SU-DHL-6 (cell line): ENCODE results near the gene ST6GAL2.

Source experiments
- H2AFZ ChIP-seq: fragments of 200-600 bp; sonication (generic); 2 replicates; pipeline ENCODE4 v1.6.1; 2014; ENCODE audit warnings: low read depth, mild to moderate bottlenecking, moderate library complexity, mixed read lengths, antibody characterized with exemption, low read length; ENCODE audit not compliant: severe bottlenecking
- H3F3A ChIP-seq: fragments of 200-600 bp; shearing (Covaris generic); 2 replicates; pipeline ENCODE4 v1.6.0; 2016; ENCODE audit warnings: antibody characterized with exemption, mild to moderate bottlenecking; ENCODE audit not compliant: insufficient read depth
- H3K27ac ChIP-seq: fragments of 200-600 bp; sonication (generic); 2 replicates; pipeline ENCODE4 v1.5.1; 2016; ENCODE audit warnings: low read depth, mild to moderate bottlenecking, low read length, moderate library complexity, mixed read lengths
- H3K27me3 ChIP-seq: fragments of 200-600 bp; sonication (generic), shearing (Covaris generic); 2 replicates; pipeline ENCODE4 v1.6.0; 2014; ENCODE audit warnings: mild to moderate bottlenecking, low read length
- H3K36me3 ChIP-seq: fragments of 200-600 bp; sonication (generic); 2 replicates; pipeline ENCODE4 v1.6.1; 2014; ENCODE audit warnings: mild to moderate bottlenecking, low read length, mixed read lengths
- H3K4me2 ChIP-seq: fragments of 300-600, 200-600 bp; shearing (Covaris generic), sonication (generic); 2 replicates; pipeline ENCODE4 v1.6.0; 2014; ENCODE audit warnings: low read length, low read depth, mild to moderate bottlenecking; ENCODE audit not compliant: poor library complexity, severe bottlenecking
- H3K4me3 ChIP-seq: fragments of 200-600 bp; sonication (generic); 2 replicates; pipeline ENCODE4 v1.5.1; 2014; ENCODE audit warnings: antibody characterized with exemption, low read length, mild to moderate bottlenecking, mixed read lengths; ENCODE audit not compliant: insufficient read depth, poor library complexity, severe bottlenecking
- H3K79me2 ChIP-seq: fragments of 200-600 bp; sonication (generic); 2 replicates; pipeline ENCODE4 v1.6.1; 2014; ENCODE audit warnings: mild to moderate bottlenecking, low read length, moderate library complexity; ENCODE audit not compliant: insufficient read depth
- H3K9ac ChIP-seq: fragments of 200-600 bp; sonication (generic); 2 replicates; pipeline ENCODE4 v1.7.0; 2014; ENCODE audit warnings: mild to moderate bottlenecking, low read length
- H3K9me2 ChIP-seq: fragments of 200-600 bp; sonication (generic); replicated peaks from 2 replicates; pipeline ENCODE4 v1.6.1; 2014; ENCODE audit warnings: low read length; ENCODE audit not compliant: insufficient read depth
- H3K9me3 ChIP-seq: fragments of 200-600 bp; sonication (generic); 2 replicates; pipeline ENCODE4 v1.6.1; 2014; ENCODE audit warnings: low read length, mixed read lengths; ENCODE audit not compliant: insufficient read depth
- H4K20me1 ChIP-seq: fragments of 200-600 bp; sonication (generic); 2 replicates; pipeline ENCODE4 v1.6.1; 2014; ENCODE audit warnings: low read depth, mild to moderate bottlenecking, antibody characterized with exemption, low read length, moderate library complexity, mixed read lengths
- CTCF ChIP-seq: fragments of 200-600 bp; sonication (generic); IDR thresholded peaks from one replicate; pipeline ENCODE4 v1.5.1; 2017; ENCODE audit warnings: antibody characterized with exemption, mild to moderate bottlenecking, low read length, moderate library complexity; ENCODE audit not compliant: insufficient read depth, poor library complexity, severe bottlenecking
- EZH2phosphoT487 ChIP-seq: fragments of 200-600 bp; sonication (generic), shearing (Covaris generic); conservative IDR thresholded peaks from 2 replicates; pipeline ENCODE4 v1.6.1; 2018; ENCODE audit warnings: mild to moderate bottlenecking, antibody characterized with exemption, low read length, moderate library complexity, mixed read lengths

ST6GAL2 gene

DNA sequence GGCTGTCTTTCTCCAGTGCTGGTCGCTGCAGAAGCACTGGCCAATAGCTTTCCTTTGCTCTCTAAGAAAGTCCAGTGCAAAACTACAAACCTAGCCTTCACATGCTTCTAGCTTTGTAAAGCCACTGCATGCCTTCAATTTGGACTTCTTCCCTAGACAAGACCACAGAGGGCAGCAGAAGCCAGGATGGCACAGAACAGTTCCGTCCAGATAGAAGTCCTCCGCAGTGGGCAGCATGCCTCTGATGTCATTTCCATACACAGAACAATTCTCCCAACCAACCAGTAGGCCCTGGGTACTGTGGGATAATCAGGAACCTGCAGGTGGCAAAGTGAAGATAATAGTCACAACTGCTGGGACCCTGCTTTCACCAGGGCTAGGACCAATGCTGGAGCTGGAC lies 3.3 kb downstream of the ST6GAL2 start:
- Histone ChIP-seq H4K20me1 (no peaks in the 10 kb centered on the region), H3K9ac (no peak overlapping the region), H3F3A (no peaks in the 10 kb centered on the region), H3K36me3 (no peaks in the 10 kb centered on the region), H3K9me2 (no peaks in the 10 kb centered on the region), H3K9me3 (no peaks in the 10 kb centered on the region), H3K4me2 (no peak overlapping the region), H3K79me2 (no peaks in the 10 kb centered on the region), H3K27ac (no peak overlapping the region), H2AFZ (no peak overlapping the region), H3K4me3 (no peak overlapping the region), H3K27me3 (no peaks in the 10 kb centered on the region)
- TF ChIP-seq CTCF (no peak), EZH2phosphoT487 (no peak)

DNA sequence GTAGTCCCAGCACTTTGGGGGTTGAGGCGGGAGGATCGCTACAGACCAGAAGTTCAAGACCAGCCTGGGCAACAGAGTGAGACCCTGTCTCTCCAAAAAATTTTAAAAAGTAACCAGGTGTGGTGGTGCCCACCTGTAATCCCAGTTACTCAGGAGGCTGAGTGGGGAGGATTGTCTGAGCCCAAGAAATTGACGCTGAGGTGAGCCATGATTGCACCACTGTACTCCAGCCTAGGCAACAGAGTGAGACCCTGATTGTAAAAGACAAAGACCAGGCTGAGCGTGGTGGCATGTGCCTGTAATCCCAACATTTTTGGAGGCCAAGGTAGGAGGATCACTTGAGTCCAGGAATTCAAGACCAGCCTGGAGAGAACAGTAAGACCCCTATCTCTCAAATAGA lies 7.8 kb downstream of the ST6GAL2 start:
- no peak overlapping the region for H3K4me3 ChIP-seq
- no peak overlapping the region for H3K9ac ChIP-seq
- H3K79me2 ChIP-seq = no peaks in the 10 kb centered on the region
- H2AFZ ChIP-seq = no peak overlapping the region
- H4K20me1 ChIP-seq = no peaks in the 10 kb centered on the region
- no peaks in the 10 kb centered on the region for H3K9me3 ChIP-seq
- no peak overlapping the region for H3K4me2 ChIP-seq
- no peak for TF ChIP-seq EZH2phosphoT487
- no peaks in the 10 kb centered on the region for H3K9me2 ChIP-seq
- H3F3A ChIP-seq = no peaks in the 10 kb centered on the region
- no peak overlapping the region for H3K27ac ChIP-seq
- no peaks in the 10 kb centered on the region for H3K27me3 ChIP-seq
- H3K36me3 ChIP-seq = no peaks in the 10 kb centered on the region

GRCh38 chr2:106876699-106877098 lies 9.3 kb downstream of the ST6GAL2 start:
- Histone ChIP-seq H3K9me2 (no peaks in the 10 kb centered on the region), H4K20me1 (no peaks in the 10 kb centered on the region), H2AFZ (no peak overlapping the region), H3K27ac (no peak overlapping the region), H3K36me3 (no peaks in the 10 kb centered on the region), H3K9me3 (no peaks in the 10 kb centered on the region), H3K27me3 (no peaks in the 10 kb centered on the region), H3K4me2 (no peak overlapping the region), H3K79me2 (no peaks in the 10 kb centered on the region), H3F3A (no peaks in the 10 kb centered on the region), H3K9ac (no peak overlapping the region), H3K4me3 (no peak overlapping the region)
- TF ChIP-seq CTCF (no peak), EZH2phosphoT487 (no peak)

GRCh38 chr2:106869512-106870275 lies 16.3 kb downstream of the ST6GAL2 start:
- Histone ChIP-seq H3K79me2 (no peaks in the 10 kb centered on the region), H4K20me1 (no peaks in the 10 kb centered on the region), H3K4me2 (no peak overlapping the region), H3K27me3 (no peaks in the 10 kb centered on the region), H2AFZ (no peak overlapping the region), H3K9me3 (no peaks in the 10 kb centered on the region), H3K36me3 (no peaks in the 10 kb centered on the region), H3K9ac (no peak overlapping the region), H3K27ac (no peak overlapping the region), H3F3A (no peaks in the 10 kb centered on the region), H3K9me2 (no peaks in the 10 kb centered on the region), H3K4me3 (no peak overlapping the region)
- TF ChIP-seq EZH2phosphoT487 = no peak
- TF ChIP-seq CTCF = no peak
